SU-DHL-6 (cell line): ENCODE measurements around the gene GINS3.

ENCODE experiments used
- EZH2phosphoT487 ChIP-seq: fragments of 200-600 bp; sonication (generic), shearing (Covaris generic); conservative IDR thresholded peaks from 2 replicates; pipeline ENCODE4 v1.6.1; 2018; ENCODE audit warnings: mild to moderate bottlenecking, antibody characterized with exemption, low read length, moderate library complexity, mixed read lengths
- TF ChIP-seq, protein P1 (sequence below): fragments of 200-600 bp; sonication (generic); IDR thresholded peaks from one replicate; pipeline ENCODE4 v1.5.1; 2017; ENCODE audit warnings: antibody characterized with exemption, mild to moderate bottlenecking, low read length, moderate library complexity; ENCODE audit not compliant: insufficient read depth, poor library complexity, severe bottlenecking

DNA sequence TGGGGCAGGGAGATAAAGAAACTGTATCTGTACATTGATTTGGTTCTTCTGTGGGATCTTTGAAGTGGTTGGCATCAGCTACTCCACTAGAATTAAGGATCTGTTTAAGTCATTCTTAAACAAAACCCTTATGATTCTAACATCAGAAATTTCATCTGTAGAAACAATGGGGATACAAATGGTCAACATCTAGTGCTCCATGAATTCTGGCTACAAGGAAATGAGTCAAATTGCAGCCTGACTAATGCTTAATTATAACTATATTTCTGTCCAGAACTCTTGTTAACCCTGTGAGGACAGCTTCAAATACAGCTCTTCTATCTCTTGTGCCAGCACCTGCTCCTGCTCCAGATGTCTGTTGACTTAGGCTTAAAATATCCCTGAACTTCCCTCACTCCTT lies 13.9 kb upstream of the GINS3 start:
- TF ChIP-seq, protein P1, sequence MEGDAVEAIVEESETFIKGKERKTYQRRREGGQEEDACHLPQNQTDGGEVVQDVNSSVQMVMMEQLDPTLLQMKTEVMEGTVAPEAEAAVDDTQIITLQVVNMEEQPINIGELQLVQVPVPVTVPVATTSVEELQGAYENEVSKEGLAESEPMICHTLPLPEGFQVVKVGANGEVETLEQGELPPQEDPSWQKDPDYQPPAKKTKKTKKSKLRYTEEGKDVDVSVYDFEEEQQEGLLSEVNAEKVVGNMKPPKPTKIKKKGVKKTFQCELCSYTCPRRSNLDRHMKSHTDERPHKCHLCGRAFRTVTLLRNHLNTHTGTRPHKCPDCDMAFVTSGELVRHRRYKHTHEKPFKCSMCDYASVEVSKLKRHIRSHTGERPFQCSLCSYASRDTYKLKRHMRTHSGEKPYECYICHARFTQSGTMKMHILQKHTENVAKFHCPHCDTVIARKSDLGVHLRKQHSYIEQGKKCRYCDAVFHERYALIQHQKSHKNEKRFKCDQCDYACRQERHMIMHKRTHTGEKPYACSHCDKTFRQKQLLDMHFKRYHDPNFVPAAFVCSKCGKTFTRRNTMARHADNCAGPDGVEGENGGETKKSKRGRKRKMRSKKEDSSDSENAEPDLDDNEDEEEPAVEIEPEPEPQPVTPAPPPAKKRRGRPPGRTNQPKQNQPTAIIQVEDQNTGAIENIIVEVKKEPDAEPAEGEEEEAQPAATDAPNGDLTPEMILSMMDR: no peak
- no peak for TF ChIP-seq EZH2phosphoT487
